CD4-positive, alpha-beta T cell (primary cell): ENCODE data around the gene SRSF2. TPM values are rescaled to one million over a fixed set of nuclear protein-coding genes. Genes with fewer than 3 reads are reported as not detected.
"Not testable (repeated sequence)": the region's sequence is repeated elsewhere in the genome, so short reads cannot be mapped to it uniquely, and the experiment has no call there.

Experiments used
- ATAC-seq: fragments of 200-7000 bp; cut with Tn5 transposase; one replicate; pipeline ENCODE4 v1.10.0; 2022; ENCODE audit warnings: mild to moderate bottlenecking; ENCODE audit not compliant: poor library complexity
- CTCF ChIA-PET: fragments of 350-600 bp; sonication (Branson Sonifier 250); formaldehyde crosslinking; loops from one replicate; lab custom pipeline; 2021; ENCODE audit warnings: antibody characterized with exemption, inconsistent platforms; lab: Charles Lee
- POLR2A ChIA-PET: fragments of 350-600 bp; sonication (Branson Sonifier 250); formaldehyde crosslinking; loops from one replicate; lab custom pipeline; 2021; ENCODE audit warnings: antibody characterized with exemption, inconsistent platforms; lab: Charles Lee
- DNase-seq, 14 experiments: peaks; one replicate each; pipeline ENCODE4 v3.0.0-alpha.2; 2013 to 2020; ENCODE audit warnings: mixed read lengths in 2 of 14
- H3K27ac ChIP-seq, 2 donors: one replicate each; pipeline versions ENCODE4 v1.5.1 to v1.7.0; 2013; ENCODE audit warnings: low read length in 2 of 2, low read depth in 1 of 2, mild to moderate bottlenecking in 1 of 2
- H3K27me3 ChIP-seq, 2 experiments: 1 replicate in 1 of 2; 2 replicates in 1 of 2; pipeline versions ENCODE4 v1.6.1 to v1.7.0; 2013; ENCODE audit warnings: low read length in 2 of 2, control low read depth in 1 of 2, mild to moderate bottlenecking in 1 of 2, moderate library complexity in 1 of 2; ENCODE audit not compliant: insufficient read depth in 2 of 2, control insufficient read depth in 1 of 2
- H3K36me3 ChIP-seq: one replicate; pipeline ENCODE4 v1.6.1; 2013; ENCODE audit warnings: low read length, control low read depth; ENCODE audit not compliant: insufficient read depth
- H3K4me1 ChIP-seq: one replicate; pipeline ENCODE4 v1.6.1; 2013; ENCODE audit warnings: low read length, control low read depth; ENCODE audit not compliant: insufficient read depth
- H3K4me3 ChIP-seq: one replicate; pipeline ENCODE4 v1.5.1; 2013; ENCODE audit warnings: mild to moderate bottlenecking, low read length, moderate library complexity
- H3K9me3 ChIP-seq, 2 experiments: 1 replicate in 1 of 2; 2 replicates in 1 of 2; pipeline versions ENCODE4 v1.6.1 to v1.7.0; 2013; ENCODE audit warnings: low read length in 2 of 2, mild to moderate bottlenecking in 2 of 2, control low read depth in 1 of 2, moderate library complexity in 1 of 2; ENCODE audit not compliant: control insufficient read depth in 1 of 2, insufficient read depth in 1 of 2
- H3K27ac Mint-ChIP-seq: one replicate; pipeline ENCODE4 v1.8.0; 2020; ENCODE audit warnings: mixed read lengths
- H3K27me3 Mint-ChIP-seq: one replicate; pipeline ENCODE4 v1.8.0; 2021; ENCODE audit warnings: mixed read lengths
- H3K36me3 Mint-ChIP-seq: one replicate; pipeline ENCODE4 v1.8.0; 2021; ENCODE audit warnings: low read depth, mixed read lengths
- H3K4me1 Mint-ChIP-seq: one replicate; pipeline ENCODE4 v1.8.0; 2021; ENCODE audit warnings: low read depth, mixed read lengths
- H3K4me3 Mint-ChIP-seq: one replicate; pipeline ENCODE4 v1.8.0; 2020; ENCODE audit warnings: mild to moderate bottlenecking, mixed read lengths
- H3K9me3 Mint-ChIP-seq: one replicate; pipeline ENCODE4 v1.8.0; 2020; ENCODE audit warnings: mixed read lengths
- intact Hi-C, 2 experiments: fragments of 100-400 bp; cut with DNase I in 1 of 2; cut with micrococcal nuclease in 1 of 2; formaldehyde crosslinking; loops; one replicate each; pipeline versions ENCODE4 v1.15.1 to v1.9.0; 2023 to 2025; cut with DNase I, micrococcal nuclease
- total RNA-seq, 174 experiments: library from RNA in 2 of 174; stranded (reverse) in 2 of 174; gene quantifications; one replicate each; pipeline ENCODE4 v1.2.3 and lab custom pipeline; 2021 to 2026
- TF ChIP-seq, protein P1 (sequence below): fragments of 200-600 bp; IDR thresholded peaks from one replicate; pipeline ENCODE4 v1.8.0; 2022; ENCODE audit warnings: antibody characterized with exemption, mild to moderate bottlenecking

SRSF2 gene
- total RNA-seq, 2 experiments from 2014 or later, result 448 to 460 TPM

DNA sequence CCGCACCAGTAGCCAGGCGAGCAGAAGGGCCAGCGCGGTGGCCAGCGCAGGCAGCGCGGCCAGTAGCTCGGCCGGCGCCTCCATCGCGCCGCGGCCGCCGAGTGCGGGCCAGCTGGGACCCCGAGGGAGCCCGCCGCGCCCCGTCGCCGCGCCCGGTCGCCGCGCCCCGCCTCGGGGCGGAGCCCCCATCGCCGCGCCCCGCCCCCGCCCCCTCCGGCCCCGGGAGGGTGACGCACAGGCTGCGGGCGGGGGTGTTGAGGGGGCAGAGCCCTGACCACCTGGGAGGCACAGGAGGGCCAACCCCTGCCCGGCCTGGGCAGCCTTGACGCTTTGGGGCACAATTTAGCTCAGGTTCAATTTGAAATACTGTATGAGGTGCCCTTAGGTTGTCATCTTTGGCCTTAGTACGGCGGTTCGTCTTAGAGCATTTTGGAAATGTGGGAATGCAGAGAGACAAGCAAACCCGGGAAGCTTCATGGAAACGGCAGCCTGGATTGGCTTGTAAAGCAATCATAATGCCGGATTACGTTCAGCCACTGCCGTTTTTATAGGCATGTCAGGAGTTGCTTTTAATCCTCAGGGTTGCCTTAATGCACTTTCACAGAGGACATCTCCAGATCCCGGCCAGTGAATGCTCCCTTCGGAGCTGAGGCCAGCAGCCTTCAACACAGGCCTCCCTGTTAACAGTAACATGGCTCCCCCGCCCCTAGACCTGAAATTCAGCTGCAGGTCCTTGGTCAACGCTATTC, 26.1 kb downstream of the SRSF2 start, which contains the start of gene MXRA7:
Gene MXRA7 (minus strand): TSS at position 103 of the 749 bp plus-strand sequence. CDS start 19 bp downstream, at position 84.
- ATAC-seq (peak; percentile 56), DNase-seq (peak; percentile 21 to 78 (median 44))
- intact Hi-C loops, result loop anchor here (5.0 kb wide), 4 partner anchors 71 to 356 kb away; no protein-coding TSS in a partner anchor
- no peaks in the 10 kb centered on the region for H3K27me3 ChIP-seq
- H3K36me3 ChIP-seq, result peaks cover 20% of the 10 kb centered on the region
- Mint-ChIP-seq H3K9me3 (no peaks in the 10 kb centered on the region), H3K4me3 (peak within 1 kb of the TSS; percentile 86), H3K4me1 (peaks cover 45% of the 10 kb centered on the region), H3K27me3 (no peaks in the 10 kb centered on the region), H3K36me3 (peaks cover 22% of the 10 kb centered on the region), H3K27ac (peak within 1 kb of the TSS; percentile 53)
- H3K9me3 ChIP-seq, result no peaks in the 10 kb centered on the region
- TF ChIP-seq, protein P1, sequence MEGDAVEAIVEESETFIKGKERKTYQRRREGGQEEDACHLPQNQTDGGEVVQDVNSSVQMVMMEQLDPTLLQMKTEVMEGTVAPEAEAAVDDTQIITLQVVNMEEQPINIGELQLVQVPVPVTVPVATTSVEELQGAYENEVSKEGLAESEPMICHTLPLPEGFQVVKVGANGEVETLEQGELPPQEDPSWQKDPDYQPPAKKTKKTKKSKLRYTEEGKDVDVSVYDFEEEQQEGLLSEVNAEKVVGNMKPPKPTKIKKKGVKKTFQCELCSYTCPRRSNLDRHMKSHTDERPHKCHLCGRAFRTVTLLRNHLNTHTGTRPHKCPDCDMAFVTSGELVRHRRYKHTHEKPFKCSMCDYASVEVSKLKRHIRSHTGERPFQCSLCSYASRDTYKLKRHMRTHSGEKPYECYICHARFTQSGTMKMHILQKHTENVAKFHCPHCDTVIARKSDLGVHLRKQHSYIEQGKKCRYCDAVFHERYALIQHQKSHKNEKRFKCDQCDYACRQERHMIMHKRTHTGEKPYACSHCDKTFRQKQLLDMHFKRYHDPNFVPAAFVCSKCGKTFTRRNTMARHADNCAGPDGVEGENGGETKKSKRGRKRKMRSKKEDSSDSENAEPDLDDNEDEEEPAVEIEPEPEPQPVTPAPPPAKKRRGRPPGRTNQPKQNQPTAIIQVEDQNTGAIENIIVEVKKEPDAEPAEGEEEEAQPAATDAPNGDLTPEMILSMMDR, result no peak
- no peak within 1 kb of the TSS for H3K27ac ChIP-seq
- peaks cover 32% of the 10 kb centered on the region for H3K4me1 ChIP-seq
- POLR2A ChIA-PET, result interaction anchor here (0.6 to 6.7 kb wide), 4 partner anchors 16 to 154 kb away, joined by 3 to 63 read pairs (median 29); partner anchors contain the start of genes JMJD6, METTL23, MFSD11 and SRSF2
- CTCF ChIA-PET, result no interaction called here
- H3K4me3 ChIP-seq, result peak within 1 kb of the TSS; percentile 49

DNA sequence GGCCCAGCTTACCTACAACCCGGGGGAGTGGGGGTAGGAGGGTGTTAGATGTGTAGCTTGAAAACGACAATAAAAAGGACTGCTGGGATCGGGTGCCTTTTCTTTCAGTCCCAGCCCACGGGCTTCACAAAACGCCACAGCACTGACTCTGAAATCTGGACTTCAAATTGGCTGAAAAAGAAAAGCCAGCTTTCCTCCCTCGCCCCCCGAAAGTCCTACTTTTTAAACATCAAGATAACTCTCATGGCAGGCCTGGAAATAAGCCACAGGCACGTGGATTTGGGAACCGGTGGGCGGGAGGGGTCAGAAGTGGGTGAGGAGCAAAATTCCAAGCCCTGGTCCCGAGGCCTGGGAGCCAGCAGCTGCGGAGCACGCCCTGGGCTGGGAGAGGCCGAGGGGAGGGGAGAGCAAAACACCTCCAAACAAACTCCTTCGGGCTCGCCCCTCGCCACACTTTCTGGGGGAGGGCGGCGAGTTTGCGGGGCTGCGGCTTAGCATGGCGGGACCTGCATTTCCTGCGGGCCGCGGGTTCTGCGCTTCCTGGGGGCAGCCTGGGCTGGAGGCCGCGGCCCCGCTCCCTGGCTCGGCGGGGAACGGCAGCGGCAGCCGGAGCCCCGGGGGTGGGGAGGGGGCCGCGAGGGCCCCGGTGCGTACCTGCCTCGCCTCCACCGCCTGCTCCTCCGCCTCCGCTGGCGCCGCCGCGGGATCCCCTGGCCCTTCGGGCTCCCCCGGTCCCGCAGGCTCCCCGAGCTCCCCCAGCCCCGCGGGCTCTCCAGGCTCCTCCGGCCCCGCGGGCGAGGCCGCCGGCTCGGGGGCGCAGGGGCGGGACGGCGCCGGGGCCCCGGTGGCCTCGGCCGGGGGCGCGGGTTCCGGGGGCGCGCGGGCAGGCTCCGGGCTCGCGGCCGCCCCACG, 26.9 kb downstream of the SRSF2 start:
- CTCF ChIA-PET, H3K27me3 Mint-ChIP-seq, H3K27ac ChIP-seq, H3K9me3 Mint-ChIP-seq, H3K27ac Mint-ChIP-seq, H3K27me3 ChIP-seq, H3K9me3 ChIP-seq: not testable (repeated sequence)
- H3K4me1 ChIP-seq, result peaks cover 26% of the 10 kb centered on the region
- H3K36me3 Mint-ChIP-seq, result peaks cover 14% of the 10 kb centered on the region
- peak overlapping the region; percentile 83 for H3K4me3 Mint-ChIP-seq
- POLR2A ChIA-PET, result interaction anchor here (0.9 to 6.7 kb wide), 4 partner anchors 16 to 42 kb away, joined by 4 to 63 read pairs (median 29); partner anchors contain the start of genes JMJD6, METTL23, MFSD11 and SRSF2
- H3K36me3 ChIP-seq, result peaks cover 13% of the 10 kb centered on the region
- DNase-seq (peak in 4 of 14 experiments; percentile 20 to 47 (median 41)), ATAC-seq (peak; percentile 33)
- peaks cover 37% of the 10 kb centered on the region for H3K4me1 Mint-ChIP-seq
- H3K4me3 ChIP-seq, result peak overlapping the region; percentile 49
- intact Hi-C loops, result loop anchor here (5.0 kb wide), 4 partner anchors 72 to 357 kb away; no protein-coding TSS in a partner anchor

DNA sequence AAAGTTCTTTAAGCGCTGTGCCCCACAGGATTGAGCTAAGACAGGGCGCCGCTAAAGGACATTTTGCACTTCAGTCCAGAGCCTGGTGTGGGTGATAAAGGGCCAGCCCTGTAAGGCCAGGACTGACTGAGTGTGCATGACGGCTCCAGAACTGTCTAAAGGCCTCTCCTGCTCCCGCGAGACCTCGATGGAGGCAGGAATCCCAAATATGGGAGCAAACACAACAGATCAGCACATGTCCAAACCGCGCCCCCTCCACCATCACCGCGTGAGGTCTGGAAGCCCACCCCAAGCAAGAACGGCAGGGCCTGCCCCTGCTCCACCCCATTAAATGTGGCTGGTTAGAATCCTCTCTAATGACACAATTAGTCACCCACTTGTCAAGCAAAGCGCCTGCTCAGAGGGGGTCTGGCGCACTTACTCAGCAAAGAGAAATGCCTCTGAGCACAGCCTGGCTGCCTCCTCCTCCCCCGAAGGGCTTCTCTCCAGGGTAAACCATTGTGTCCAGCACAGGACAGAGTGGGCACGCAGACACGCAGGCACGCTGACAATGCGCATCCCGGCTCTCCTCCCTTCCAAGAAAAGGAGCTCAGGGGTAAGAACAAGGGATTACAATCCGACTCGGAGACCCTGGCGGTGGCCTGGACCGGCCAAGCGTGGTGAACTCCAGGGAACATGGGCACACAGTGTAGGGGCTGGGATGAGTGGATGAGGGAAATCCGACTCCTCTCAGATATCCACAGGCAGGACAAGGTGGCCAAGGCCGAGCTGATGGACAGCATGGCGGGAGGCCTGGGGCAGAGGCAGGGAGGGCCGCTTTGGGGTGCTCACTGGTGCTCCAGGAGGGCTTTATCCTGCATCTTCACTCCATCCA, 27.8 kb downstream of the SRSF2 start:
- H3K4me3 Mint-ChIP-seq, result peak overlapping the region; percentile 83
- Histone ChIP-seq H3K9me3 (no peaks in the 10 kb centered on the region), H3K27ac (no peak overlapping the region), H3K36me3 (peaks cover 11% of the 10 kb centered on the region), H3K4me3 (no peak overlapping the region), H3K27me3 (no peaks in the 10 kb centered on the region), H3K4me1 (peaks cover 17% of the 10 kb centered on the region)
- intact Hi-C loops, result no loop called here
- H3K36me3 Mint-ChIP-seq, result peaks cover 8% of the 10 kb centered on the region
- TF ChIP-seq, protein P1, result no peak
- no peak for DNase-seq
- H3K9me3 Mint-ChIP-seq, result no peaks in the 10 kb centered on the region
- CTCF ChIA-PET, result no interaction called here
- H3K27me3 Mint-ChIP-seq, result no peaks in the 10 kb centered on the region
- no peak for ATAC-seq
- POLR2A ChIA-PET, result interaction anchor here (0.9 to 5.3 kb wide), 3 partner anchors 17 to 38 kb away, joined by 4 to 52 read pairs (median 4); partner anchors contain the start of genes JMJD6 and METTL23
- peak overlapping the region; percentile 13 for H3K27ac Mint-ChIP-seq
- peaks cover 29% of the 10 kb centered on the region for H3K4me1 Mint-ChIP-seq
